ENCODE data around the gene ESRRB. TPM values are rescaled to one million over a fixed set of nuclear protein-coding genes. Genes with fewer than 3 reads are reported as not detected.

ESRRB gene
- total RNA-seq, 4 donors from 2014 or later = 1.2 TPM; not detected in 3

DNA sequence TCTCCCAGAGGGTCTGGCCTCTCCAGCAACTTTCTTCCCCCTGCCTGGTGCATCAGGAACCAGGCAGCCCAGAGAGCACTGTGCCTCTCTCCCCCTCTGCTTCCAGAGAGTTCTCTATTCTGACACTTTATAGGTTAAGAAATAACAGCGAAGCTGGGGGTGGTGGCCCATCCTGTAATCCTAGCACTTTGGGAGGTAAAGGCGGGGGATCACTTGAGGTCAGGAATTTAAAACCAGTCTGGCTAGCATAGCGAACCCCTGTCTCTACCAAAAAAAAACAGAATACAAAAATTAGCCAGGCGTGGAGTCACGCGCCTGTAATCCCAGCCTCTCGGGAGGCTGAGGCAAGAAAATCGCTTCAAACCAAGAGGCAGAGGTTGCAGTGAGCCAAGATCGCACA lies 58.3 kb downstream of the ESRRB start:
- H3K27ac ChIP-seq = no peak overlapping the region
- H3K4me1 ChIP-seq = no peaks in the 10 kb centered on the region
- no peak for TF ChIP-seq POLR2A (IDR thresholded peaks at IDR 0.05)
- TF ChIP-seq, protein P1, sequence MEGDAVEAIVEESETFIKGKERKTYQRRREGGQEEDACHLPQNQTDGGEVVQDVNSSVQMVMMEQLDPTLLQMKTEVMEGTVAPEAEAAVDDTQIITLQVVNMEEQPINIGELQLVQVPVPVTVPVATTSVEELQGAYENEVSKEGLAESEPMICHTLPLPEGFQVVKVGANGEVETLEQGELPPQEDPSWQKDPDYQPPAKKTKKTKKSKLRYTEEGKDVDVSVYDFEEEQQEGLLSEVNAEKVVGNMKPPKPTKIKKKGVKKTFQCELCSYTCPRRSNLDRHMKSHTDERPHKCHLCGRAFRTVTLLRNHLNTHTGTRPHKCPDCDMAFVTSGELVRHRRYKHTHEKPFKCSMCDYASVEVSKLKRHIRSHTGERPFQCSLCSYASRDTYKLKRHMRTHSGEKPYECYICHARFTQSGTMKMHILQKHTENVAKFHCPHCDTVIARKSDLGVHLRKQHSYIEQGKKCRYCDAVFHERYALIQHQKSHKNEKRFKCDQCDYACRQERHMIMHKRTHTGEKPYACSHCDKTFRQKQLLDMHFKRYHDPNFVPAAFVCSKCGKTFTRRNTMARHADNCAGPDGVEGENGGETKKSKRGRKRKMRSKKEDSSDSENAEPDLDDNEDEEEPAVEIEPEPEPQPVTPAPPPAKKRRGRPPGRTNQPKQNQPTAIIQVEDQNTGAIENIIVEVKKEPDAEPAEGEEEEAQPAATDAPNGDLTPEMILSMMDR (IDR thresholded peaks at IDR 0.05) = no peak
- H3K9me3 ChIP-seq = no peaks in the 10 kb centered on the region
- no peaks in the 10 kb centered on the region for H3K27me3 ChIP-seq
- DNase-seq = no peak
- no peak overlapping the region for H3K4me3 ChIP-seq
- H3K36me3 ChIP-seq = no peaks in the 10 kb centered on the region

DNA sequence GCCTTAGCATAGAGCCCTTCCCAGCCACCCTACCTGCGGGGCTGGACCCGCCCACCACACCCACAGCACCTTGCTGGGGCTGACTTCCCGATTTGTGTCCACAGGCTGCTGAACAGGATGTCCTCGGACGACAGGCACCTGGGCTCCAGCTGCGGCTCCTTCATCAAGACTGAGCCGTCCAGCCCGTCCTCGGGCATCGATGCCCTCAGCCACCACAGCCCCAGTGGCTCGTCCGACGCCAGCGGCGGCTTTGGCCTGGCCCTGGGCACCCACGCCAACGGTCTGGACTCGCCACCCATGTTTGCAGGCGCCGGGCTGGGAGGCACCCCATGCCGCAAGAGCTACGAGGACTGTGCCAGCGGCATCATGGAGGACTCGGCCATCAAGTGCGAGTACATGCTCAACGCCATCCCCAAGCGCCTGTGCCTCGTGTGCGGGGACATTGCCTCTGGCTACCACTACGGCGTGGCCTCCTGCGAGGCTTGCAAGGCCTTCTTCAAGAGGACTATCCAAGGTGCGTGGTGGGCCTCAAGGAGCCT lies 63.4 kb downstream of the ESRRB start:
- TF ChIP-seq POLR2A (IDR thresholded peaks at IDR 0.05) = no peak
- TF ChIP-seq, protein P1 (IDR thresholded peaks at IDR 0.05) = no peak
- no peaks in the 10 kb centered on the region for H3K36me3 ChIP-seq
- no peaks in the 10 kb centered on the region for H3K27me3 ChIP-seq
- no peaks in the 10 kb centered on the region for H3K9me3 ChIP-seq
- no peak overlapping the region for H3K27ac ChIP-seq
- DNase-seq = no peak
- no peak overlapping the region for H3K4me3 ChIP-seq
- H3K4me1 ChIP-seq = no peaks in the 10 kb centered on the region

DNA sequence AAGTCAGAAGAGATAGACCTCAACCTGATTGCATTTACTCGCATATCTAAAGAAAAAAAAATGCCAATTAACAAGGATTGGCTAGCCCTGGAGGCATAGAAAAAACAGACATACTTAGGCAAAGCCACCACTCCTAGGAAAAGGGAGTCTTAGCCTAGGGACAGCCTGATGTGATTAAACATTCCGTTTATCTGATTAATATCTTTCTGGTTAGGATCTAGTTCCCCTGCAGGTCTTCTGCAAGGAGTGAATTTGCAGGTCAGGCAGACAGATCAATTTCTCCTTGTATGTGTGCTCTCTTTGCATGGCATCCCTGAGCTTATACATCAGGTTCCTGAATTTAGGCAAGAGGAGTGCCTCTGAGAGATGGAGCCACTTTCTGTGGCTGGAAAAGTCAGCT lies 70.5 kb downstream of the ESRRB start:
- Histone ChIP-seq H3K27me3 (no peaks in the 10 kb centered on the region), H3K4me3 (no peak overlapping the region), H3K27ac (no peak overlapping the region), H3K36me3 (no peaks in the 10 kb centered on the region), H3K9me3 (no peaks in the 10 kb centered on the region), H3K4me1 (no peaks in the 10 kb centered on the region)
- no peak for DNase-seq
- no peak for TF ChIP-seq POLR2A (IDR thresholded peaks at IDR 0.05)
- TF ChIP-seq, protein P1 (IDR thresholded peaks at IDR 0.05) = no peak

DNA sequence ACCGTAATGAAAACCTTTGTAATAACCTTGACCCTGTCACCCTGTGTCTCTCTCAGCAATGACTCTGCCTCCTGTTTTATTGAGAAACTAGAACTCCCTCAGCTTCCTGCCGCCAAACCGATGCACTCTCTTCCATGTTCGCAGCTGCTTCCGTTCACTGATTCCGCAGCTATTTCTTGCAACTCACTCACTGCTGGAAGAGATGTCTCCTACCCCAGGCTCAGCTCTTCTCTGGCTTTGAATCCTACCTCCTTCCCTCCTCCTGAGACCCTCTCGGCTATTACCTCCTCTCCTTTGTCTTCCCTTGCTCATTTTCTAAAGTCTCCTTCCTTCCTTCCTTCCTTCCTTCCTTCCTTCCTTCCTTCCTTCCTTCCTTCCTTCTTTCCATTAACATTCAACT lies 71.0 kb downstream of the ESRRB start:
- no peaks in the 10 kb centered on the region for H3K36me3 ChIP-seq
- H3K9me3 ChIP-seq = no peaks in the 10 kb centered on the region
- no peak overlapping the region for H3K4me3 ChIP-seq
- no peaks in the 10 kb centered on the region for H3K4me1 ChIP-seq
- no peaks in the 10 kb centered on the region for H3K27me3 ChIP-seq
- no peak overlapping the region for H3K27ac ChIP-seq
- TF ChIP-seq, protein P1 (IDR thresholded peaks at IDR 0.05) = no peak
- TF ChIP-seq POLR2A (IDR thresholded peaks at IDR 0.05) = no peak
- no peak for DNase-seq

DNA sequence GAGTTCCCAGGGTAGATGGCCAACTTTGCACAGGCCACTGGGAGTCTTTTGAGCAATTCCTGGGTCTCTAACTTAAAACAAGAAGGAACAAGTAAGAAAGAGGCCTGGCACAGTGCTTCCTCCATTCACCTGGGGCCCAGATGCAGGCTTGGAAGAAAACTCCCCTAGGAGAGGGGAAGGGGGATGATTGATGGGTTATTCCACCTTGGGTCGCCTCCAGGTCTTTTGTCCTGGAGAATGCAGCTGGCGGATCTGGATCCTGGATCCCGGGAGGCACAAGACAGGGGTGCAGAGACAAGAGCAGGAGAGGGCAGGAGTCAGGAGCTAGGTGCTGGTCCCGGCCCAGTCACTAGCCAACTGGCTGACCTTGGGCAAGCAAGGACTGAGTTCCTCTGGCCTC lies 74.5 kb downstream of the ESRRB start:
- TF ChIP-seq, protein P1 (IDR thresholded peaks at IDR 0.05) = no peak
- TF ChIP-seq POLR2A (IDR thresholded peaks at IDR 0.05) = no peak
- no peak for DNase-seq
- H3K36me3 ChIP-seq = no peaks in the 10 kb centered on the region
- H3K9me3 ChIP-seq = no peaks in the 10 kb centered on the region
- H3K4me3 ChIP-seq = no peak overlapping the region
- H3K27me3 ChIP-seq = no peaks in the 10 kb centered on the region
- H3K4me1 ChIP-seq = no peaks in the 10 kb centered on the region
- H3K27ac ChIP-seq = no peak overlapping the region

DNA sequence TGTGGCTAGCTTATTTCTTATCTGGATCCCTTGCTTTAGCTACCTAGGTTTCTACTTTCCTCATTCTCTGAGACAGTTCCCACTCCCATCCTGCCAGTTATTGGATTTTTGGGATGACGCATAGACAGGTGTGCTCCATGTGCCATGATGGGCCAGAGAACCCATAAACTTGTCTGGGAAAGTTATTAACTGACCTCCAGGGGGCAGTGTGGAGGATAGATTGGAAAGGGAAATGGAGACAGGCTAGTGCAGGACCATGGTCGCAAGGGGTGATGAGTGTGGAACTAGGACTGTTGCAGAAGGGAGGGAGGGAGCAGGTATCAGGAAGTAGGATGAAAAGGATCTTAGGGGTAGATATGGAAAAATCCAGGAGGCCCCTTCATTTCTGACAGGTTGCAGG lies 80.3 kb downstream of the ESRRB start:
- H3K27ac ChIP-seq = no peak overlapping the region
- TF ChIP-seq, protein P1 (IDR thresholded peaks at IDR 0.05) = peak in 3 of 6 experiments; percentile 16 to 30 (median 20)
- TF ChIP-seq POLR2A (IDR thresholded peaks at IDR 0.05) = no peak
- H3K9me3 ChIP-seq = no peaks in the 10 kb centered on the region
- no peaks in the 10 kb centered on the region for H3K27me3 ChIP-seq
- no peaks in the 10 kb centered on the region for H3K36me3 ChIP-seq
- no peaks in the 10 kb centered on the region for H3K4me1 ChIP-seq
- DNase-seq = no peak
- H3K4me3 ChIP-seq = no peak overlapping the region

Data from Peyer's patch (tissue), 4 donors.